ENCODE data around the gene CD300E. TPM values are rescaled to one million over a fixed set of nuclear protein-coding genes. Genes with fewer than 3 reads are reported as not detected.
"Not testable (repeated sequence)": the region's sequence is repeated elsewhere in the genome, so short reads cannot be mapped to it uniquely, and the experiment has no call there.

Gene CD300E
- polyA plus RNA-seq, 1 donor: 0.04 TPM

- DNase-seq (ENCODE audit: low read depth): no peak
These were observed 11.9 kb upstream of the CD300E start for GRCh38 chr17:74635418-74635817.

- DNase-seq (ENCODE audit: low read depth): no peak
These were observed 9.8 kb upstream of the CD300E start for GRCh38 chr17:74633326-74633725.

GRCh38 chr17:74632617-74633016 is 9.1 kb upstream of the CD300E start:
- no peak for DNase-seq (ENCODE audit: low read depth)

GRCh38 chr17:74631468-74632450 is 8.2 kb upstream of the CD300E start:
- no peak for DNase-seq (ENCODE audit: low read depth)

- DNase-seq (ENCODE audit: low read depth): not testable (repeated sequence)
These were observed 6.7 kb upstream of the CD300E start for GRCh38 chr17:74630251-74630650.

- no peak for DNase-seq (ENCODE audit: low read depth)
These were observed 2.1 kb upstream of the CD300E start for GRCh38 chr17:74625661-74626060.

GRCh38 chr17:74624131-74624530 is 593 bp upstream of the CD300E start:
- no peak for DNase-seq (ENCODE audit: low read depth)

- DNase-seq (ENCODE audit: low read depth): no peak
These were observed 4.4 kb downstream of the CD300E start for GRCh38 chr17:74619077-74619673.

- DNase-seq (ENCODE audit: low read depth): no peak
These were observed 5.1 kb downstream of the CD300E start for GRCh38 chr17:74618451-74618850.

GRCh38 chr17:74616696-74617095 is 6.8 kb downstream of the CD300E start:
- no peak for DNase-seq (ENCODE audit: low read depth)

- DNase-seq (ENCODE audit: low read depth): no peak
These were observed 11.5 kb downstream of the CD300E start for GRCh38 chr17:74612046-74612445.

GRCh38 chr17:74610108-74610507 is 13.4 kb downstream of the CD300E start:
- no peak for DNase-seq (ENCODE audit: low read depth)

GRCh38 chr17:74608511-74608910 is 15.0 kb downstream of the CD300E start:
- no peak for DNase-seq (ENCODE audit: low read depth)

GRCh38 chr17:74607221-74607620 is 16.3 kb downstream of the CD300E start:
- no peak for DNase-seq (ENCODE audit: low read depth)

GRCh38 chr17:74606050-74606449 is 17.5 kb downstream of the CD300E start:
- no peak for DNase-seq (ENCODE audit: low read depth)

GRCh38 chr17:74605361-74605760 is 18.2 kb downstream of the CD300E start:
- DNase-seq (ENCODE audit: low read depth): no peak

- no peak for DNase-seq (ENCODE audit: low read depth)
These were observed 18.8 kb downstream of the CD300E start for GRCh38 chr17:74604761-74605160.

- no peak for DNase-seq (ENCODE audit: low read depth)
These were observed 19.3 kb downstream of the CD300E start for GRCh38 chr17:74604200-74604599.

- no peak for DNase-seq (ENCODE audit: low read depth)
These were observed 19.8 kb downstream of the CD300E start for GRCh38 chr17:74603746-74604145.

GRCh38 chr17:74603037-74603635 is 20.4 kb downstream of the CD300E start:
- DNase-seq (ENCODE audit: low read depth): no peak

- no peak for DNase-seq (ENCODE audit: low read depth)
These were observed 21.5 kb downstream of the CD300E start for GRCh38 chr17:74601944-74602572.

- no peak for DNase-seq (ENCODE audit: low read depth)
These were observed 24.0 kb downstream of the CD300E start for GRCh38 chr17:74599448-74599939.
